PFSK-1 (cell line): ENCODE data around the gene MMP7.

Experiments used
- FOXP2 ChIP-seq: optimal IDR thresholded peaks from 2 replicates; pipeline ENCODE3; 2011; ENCODE audit warnings: borderline replicate concordance, control low read depth, inconsistent platforms; ENCODE audit not compliant: insufficient read depth; ENCODE audit errors: extremely low read length, extremely low read depth
- POLR2AphosphoS5 ChIP-seq: IDR thresholded peaks from 2 replicates; pipeline ENCODE4 v1.6.1; 2012; ENCODE audit warnings: low read depth, mild to moderate bottlenecking, control low read depth, low read length, moderate library complexity
- SIN3A ChIP-seq: IDR thresholded peaks from 2 replicates; pipeline ENCODE4 v1.6.1; 2012; ENCODE audit warnings: mild to moderate bottlenecking, low read length, moderate library complexity, borderline replicate concordance; ENCODE audit not compliant: insufficient read depth
- TAF1 ChIP-seq: IDR thresholded peaks from 2 replicates; pipeline ENCODE4 v1.6.1; 2012; ENCODE audit warnings: low read length, control low read depth, borderline replicate concordance; ENCODE audit not compliant: insufficient read depth
- TF ChIP-seq, protein P1 (sequence below), 2 experiments: IDR thresholded peaks; 2 replicates each; pipeline versions ENCODE4 v1.6.1 to v1.8.0; 2011 to 2012; ENCODE audit warnings: low read depth in 2 of 2, low read length in 2 of 2, control low read depth in 1 of 2, inconsistent platforms in 1 of 2, mild to moderate bottlenecking in 1 of 2, moderate library complexity in 1 of 2; ENCODE audit not compliant: insufficient read depth in 1 of 2

DNA sequence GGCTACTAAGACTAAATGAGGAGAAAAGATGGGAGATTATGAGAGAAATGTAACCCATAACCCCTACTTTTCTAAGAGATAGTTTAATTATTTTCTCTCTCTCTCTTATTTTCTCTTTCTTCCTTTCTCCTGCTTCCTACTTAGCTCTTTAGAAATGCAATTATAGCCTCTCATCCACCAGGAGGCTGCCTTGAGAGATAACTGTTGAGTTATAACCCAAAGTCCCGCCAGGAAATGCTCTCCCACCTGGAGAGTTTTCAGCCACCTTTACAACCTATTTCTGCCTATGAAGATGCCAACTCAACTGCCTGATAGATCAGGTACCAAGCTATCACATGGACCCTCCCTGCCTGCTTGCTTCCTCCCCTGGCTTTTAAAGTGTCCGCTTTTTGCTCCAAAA, 44.0 kb downstream of the MMP7 start:
- no peak for TF ChIP-seq FOXP2
- no peak for TF ChIP-seq POLR2AphosphoS5
- TF ChIP-seq, protein P1, sequence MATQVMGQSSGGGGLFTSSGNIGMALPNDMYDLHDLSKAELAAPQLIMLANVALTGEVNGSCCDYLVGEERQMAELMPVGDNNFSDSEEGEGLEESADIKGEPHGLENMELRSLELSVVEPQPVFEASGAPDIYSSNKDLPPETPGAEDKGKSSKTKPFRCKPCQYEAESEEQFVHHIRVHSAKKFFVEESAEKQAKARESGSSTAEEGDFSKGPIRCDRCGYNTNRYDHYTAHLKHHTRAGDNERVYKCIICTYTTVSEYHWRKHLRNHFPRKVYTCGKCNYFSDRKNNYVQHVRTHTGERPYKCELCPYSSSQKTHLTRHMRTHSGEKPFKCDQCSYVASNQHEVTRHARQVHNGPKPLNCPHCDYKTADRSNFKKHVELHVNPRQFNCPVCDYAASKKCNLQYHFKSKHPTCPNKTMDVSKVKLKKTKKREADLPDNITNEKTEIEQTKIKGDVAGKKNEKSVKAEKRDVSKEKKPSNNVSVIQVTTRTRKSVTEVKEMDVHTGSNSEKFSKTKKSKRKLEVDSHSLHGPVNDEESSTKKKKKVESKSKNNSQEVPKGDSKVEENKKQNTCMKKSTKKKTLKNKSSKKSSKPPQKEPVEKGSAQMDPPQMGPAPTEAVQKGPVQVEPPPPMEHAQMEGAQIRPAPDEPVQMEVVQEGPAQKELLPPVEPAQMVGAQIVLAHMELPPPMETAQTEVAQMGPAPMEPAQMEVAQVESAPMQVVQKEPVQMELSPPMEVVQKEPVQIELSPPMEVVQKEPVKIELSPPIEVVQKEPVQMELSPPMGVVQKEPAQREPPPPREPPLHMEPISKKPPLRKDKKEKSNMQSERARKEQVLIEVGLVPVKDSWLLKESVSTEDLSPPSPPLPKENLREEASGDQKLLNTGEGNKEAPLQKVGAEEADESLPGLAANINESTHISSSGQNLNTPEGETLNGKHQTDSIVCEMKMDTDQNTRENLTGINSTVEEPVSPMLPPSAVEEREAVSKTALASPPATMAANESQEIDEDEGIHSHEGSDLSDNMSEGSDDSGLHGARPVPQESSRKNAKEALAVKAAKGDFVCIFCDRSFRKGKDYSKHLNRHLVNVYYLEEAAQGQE (IDR thresholded peaks at IDR 0.05; ENCODE audit: insufficient read depth in 1 of 2, low read depth in 2 of 2, low read length in 2 of 2), result no peak
- no peak for TF ChIP-seq TAF1
- TF ChIP-seq SIN3A, result no peak
